ENCODE results near the gene RPS2. TPM values are rescaled to one million over a fixed set of nuclear protein-coding genes. Genes with fewer than 3 reads are reported as not detected.

RPS2 gene
- total RNA-seq, 1 experiment from 2014 or later: 4,836 TPM

DNA sequence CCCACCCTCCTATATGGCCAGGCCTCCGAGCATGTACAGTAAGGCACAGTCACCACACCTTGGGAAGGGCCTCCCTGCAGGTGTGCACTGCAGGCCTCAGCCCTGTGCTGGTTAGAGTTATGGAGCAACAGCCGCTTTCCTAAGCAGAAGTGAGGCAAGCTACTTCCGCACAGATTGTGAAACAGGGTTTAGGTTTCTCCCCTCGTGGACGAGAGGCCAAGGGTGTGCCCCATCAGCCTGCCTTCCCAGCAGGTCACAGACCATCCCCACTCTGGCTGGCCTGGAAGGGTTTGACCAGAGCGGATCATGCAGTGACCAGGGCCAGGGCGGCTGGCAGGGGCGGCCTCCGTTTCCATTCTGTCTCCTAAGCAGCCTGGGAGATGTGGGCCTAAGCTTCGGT is 26.3 kb downstream of the RPS2 start:
- CTCF ChIA-PET: interaction anchor here (0.7 to 1.3 kb wide), 2 partner anchors 14 to 88 kb away, joined by 3 read pairs; no protein-coding TSS in a partner anchor
- TF ChIP-seq, protein P1, sequence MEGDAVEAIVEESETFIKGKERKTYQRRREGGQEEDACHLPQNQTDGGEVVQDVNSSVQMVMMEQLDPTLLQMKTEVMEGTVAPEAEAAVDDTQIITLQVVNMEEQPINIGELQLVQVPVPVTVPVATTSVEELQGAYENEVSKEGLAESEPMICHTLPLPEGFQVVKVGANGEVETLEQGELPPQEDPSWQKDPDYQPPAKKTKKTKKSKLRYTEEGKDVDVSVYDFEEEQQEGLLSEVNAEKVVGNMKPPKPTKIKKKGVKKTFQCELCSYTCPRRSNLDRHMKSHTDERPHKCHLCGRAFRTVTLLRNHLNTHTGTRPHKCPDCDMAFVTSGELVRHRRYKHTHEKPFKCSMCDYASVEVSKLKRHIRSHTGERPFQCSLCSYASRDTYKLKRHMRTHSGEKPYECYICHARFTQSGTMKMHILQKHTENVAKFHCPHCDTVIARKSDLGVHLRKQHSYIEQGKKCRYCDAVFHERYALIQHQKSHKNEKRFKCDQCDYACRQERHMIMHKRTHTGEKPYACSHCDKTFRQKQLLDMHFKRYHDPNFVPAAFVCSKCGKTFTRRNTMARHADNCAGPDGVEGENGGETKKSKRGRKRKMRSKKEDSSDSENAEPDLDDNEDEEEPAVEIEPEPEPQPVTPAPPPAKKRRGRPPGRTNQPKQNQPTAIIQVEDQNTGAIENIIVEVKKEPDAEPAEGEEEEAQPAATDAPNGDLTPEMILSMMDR (IDR thresholded peaks at IDR 0.05; ENCODE audit: unreplicated experiment): no peak
- Mint-ChIP-seq H3K36me3 (ENCODE audit: insufficient read depth, unreplicated experiment) (peaks cover 22% of the 10 kb centered on the region), H3K9me3 (ENCODE audit: unreplicated experiment) (no peaks in the 10 kb centered on the region), H3K27ac (ENCODE audit: low read depth, unreplicated experiment) (no peak overlapping the region), H3K4me3 (ENCODE audit: unreplicated experiment) (no peak overlapping the region), H3K27me3 (ENCODE audit: insufficient read depth, unreplicated experiment) (no peaks in the 10 kb centered on the region), H3K4me1 (ENCODE audit: insufficient read depth, unreplicated experiment) (peaks cover 5% of the 10 kb centered on the region)
- POLR2A ChIA-PET: interaction anchor here (0.7 to 1.4 kb wide), 2 partner anchors 15 to 27 kb away, joined by 3 to 7 read pairs; partner anchors contain the start of gene RPS2
- BruUV-seq (replicated peaks): no TSS peak
- peak; percentile 78 for DNase-seq (ENCODE audit: unreplicated experiment)
- intact Hi-C loops (cut with micrococcal nuclease): no loop called here

DNA sequence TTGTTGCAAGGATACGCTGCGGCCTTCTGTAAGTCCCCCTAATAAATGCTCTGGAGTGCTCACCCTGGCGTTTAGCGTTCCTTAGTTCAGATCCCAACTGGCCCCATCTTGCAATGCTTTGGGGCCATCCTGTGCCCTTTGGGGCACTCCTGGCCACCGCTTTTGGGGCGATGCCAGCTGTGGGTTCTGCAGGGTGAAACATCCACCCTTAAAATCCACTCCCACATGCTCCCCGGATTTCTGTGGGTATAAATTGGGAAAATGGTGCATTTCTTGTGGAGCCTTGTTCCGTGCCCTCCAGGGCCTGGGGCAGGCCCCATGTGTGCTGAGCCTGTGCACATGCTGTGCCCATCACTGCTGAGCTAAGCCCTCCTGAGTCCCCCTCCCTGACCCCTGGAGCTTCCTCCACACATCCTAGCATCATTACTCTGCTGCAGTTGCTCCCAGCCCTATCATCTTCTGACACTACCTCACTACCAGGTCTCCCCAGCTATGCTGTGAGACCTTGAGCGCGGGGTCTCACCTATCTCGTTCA is 27.6 kb downstream of the RPS2 start:
- POLR2A ChIA-PET: interaction anchor here (0.6 to 3.2 kb wide), 3 partner anchors 27 to 28 kb away, joined by 3 to 12 read pairs (median 7); partner anchors contain the start of gene RPS2
- no TSS peak for BruUV-seq (replicated peaks)
- intact Hi-C loops (cut with micrococcal nuclease): no loop called here
- CTCF ChIA-PET: interaction anchor here (0.7 to 1.3 kb wide), 2 partner anchors 15 to 47 kb away, joined by 3 read pairs; partner anchors contain the start of gene GFER
- TF ChIP-seq, protein P1 (IDR thresholded peaks at IDR 0.05; ENCODE audit: unreplicated experiment): no peak
- Mint-ChIP-seq H3K27me3 (ENCODE audit: insufficient read depth, unreplicated experiment) (no peaks in the 10 kb centered on the region), H3K36me3 (ENCODE audit: insufficient read depth, unreplicated experiment) (peaks cover 22% of the 10 kb centered on the region), H3K4me1 (ENCODE audit: insufficient read depth, unreplicated experiment) (peaks cover 4% of the 10 kb centered on the region), H3K4me3 (ENCODE audit: unreplicated experiment) (no peak overlapping the region), H3K27ac (ENCODE audit: low read depth, unreplicated experiment) (no peak overlapping the region), H3K9me3 (ENCODE audit: unreplicated experiment) (no peaks in the 10 kb centered on the region)
- no peak for DNase-seq (ENCODE audit: unreplicated experiment)

DNA sequence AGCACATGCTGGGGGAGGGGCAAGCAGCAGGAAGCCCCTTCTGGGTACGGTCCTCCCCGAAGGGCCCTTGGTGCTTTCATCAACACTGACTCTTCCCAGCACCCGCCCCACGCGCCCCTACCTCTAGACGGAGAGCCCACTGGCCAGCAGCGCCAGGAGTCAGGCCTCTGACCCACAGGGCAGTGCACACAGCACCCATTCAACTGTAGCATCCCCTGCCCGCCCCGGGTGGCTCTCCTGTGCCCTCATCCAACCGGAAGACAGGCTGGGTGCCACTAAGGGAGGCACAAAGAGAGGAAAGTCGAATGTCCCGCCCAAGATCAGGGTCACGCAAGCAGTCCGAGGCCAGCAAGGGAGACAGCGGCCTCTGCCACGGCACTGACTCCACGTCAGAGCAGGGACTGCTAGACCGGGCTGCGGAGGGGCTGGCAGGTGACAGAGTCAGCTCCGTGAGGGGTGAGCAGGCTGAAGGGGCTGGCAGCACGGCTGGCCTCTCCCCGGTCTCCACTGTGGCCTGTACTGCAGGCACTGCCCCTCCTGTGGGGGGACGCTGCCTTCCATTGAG is 31.4 kb downstream of the RPS2 start:
- DNase-seq (ENCODE audit: unreplicated experiment): no peak
- Mint-ChIP-seq H3K4me1 (ENCODE audit: insufficient read depth, unreplicated experiment) (no peaks in the 10 kb centered on the region), H3K36me3 (ENCODE audit: insufficient read depth, unreplicated experiment) (peaks cover 18% of the 10 kb centered on the region), H3K27ac (ENCODE audit: low read depth, unreplicated experiment) (peak overlapping the region; percentile 63), H3K4me3 (ENCODE audit: unreplicated experiment) (no peak overlapping the region), H3K27me3 (ENCODE audit: insufficient read depth, unreplicated experiment) (no peaks in the 10 kb centered on the region), H3K9me3 (ENCODE audit: unreplicated experiment) (no peaks in the 10 kb centered on the region)
- intact Hi-C loops (cut with micrococcal nuclease): no loop called here
- ChIA-PET POLR2A (no interaction called here), CTCF (interaction anchor here (7.2 kb wide), 1 partner anchor 67 kb away, joined by 105 read pairs; no protein-coding TSS in a partner anchor)
- TF ChIP-seq, protein P1 (IDR thresholded peaks at IDR 0.05; ENCODE audit: unreplicated experiment): no peak
- BruUV-seq (replicated peaks): no TSS peak

Data from MCF 10A (cell line).